GM19238 (cell line): ENCODE data around the gene IFT122.
"Not testable (repeated sequence)": the region's sequence is repeated elsewhere in the genome, so short reads cannot be mapped to it uniquely, and the experiment has no call there.

Source experiments
- DNase-seq: peaks from one replicate; pipeline ENCODE4 v3.0.0; 2011; ENCODE audit warnings: low spot score; ENCODE audit not compliant: insufficient read length

Gene IFT122, protein sequence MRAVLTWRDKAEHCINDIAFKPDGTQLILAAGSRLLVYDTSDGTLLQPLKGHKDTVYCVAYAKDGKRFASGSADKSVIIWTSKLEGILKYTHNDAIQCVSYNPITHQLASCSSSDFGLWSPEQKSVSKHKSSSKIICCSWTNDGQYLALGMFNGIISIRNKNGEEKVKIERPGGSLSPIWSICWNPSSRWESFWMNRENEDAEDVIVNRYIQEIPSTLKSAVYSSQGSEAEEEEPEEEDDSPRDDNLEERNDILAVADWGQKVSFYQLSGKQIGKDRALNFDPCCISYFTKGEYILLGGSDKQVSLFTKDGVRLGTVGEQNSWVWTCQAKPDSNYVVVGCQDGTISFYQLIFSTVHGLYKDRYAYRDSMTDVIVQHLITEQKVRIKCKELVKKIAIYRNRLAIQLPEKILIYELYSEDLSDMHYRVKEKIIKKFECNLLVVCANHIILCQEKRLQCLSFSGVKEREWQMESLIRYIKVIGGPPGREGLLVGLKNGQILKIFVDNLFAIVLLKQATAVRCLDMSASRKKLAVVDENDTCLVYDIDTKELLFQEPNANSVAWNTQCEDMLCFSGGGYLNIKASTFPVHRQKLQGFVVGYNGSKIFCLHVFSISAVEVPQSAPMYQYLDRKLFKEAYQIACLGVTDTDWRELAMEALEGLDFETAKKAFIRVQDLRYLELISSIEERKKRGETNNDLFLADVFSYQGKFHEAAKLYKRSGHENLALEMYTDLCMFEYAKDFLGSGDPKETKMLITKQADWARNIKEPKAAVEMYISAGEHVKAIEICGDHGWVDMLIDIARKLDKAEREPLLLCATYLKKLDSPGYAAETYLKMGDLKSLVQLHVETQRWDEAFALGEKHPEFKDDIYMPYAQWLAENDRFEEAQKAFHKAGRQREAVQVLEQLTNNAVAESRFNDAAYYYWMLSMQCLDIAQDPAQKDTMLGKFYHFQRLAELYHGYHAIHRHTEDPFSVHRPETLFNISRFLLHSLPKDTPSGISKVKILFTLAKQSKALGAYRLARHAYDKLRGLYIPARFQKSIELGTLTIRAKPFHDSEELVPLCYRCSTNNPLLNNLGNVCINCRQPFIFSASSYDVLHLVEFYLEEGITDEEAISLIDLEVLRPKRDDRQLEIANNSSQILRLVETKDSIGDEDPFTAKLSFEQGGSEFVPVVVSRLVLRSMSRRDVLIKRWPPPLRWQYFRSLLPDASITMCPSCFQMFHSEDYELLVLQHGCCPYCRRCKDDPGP

DNA sequence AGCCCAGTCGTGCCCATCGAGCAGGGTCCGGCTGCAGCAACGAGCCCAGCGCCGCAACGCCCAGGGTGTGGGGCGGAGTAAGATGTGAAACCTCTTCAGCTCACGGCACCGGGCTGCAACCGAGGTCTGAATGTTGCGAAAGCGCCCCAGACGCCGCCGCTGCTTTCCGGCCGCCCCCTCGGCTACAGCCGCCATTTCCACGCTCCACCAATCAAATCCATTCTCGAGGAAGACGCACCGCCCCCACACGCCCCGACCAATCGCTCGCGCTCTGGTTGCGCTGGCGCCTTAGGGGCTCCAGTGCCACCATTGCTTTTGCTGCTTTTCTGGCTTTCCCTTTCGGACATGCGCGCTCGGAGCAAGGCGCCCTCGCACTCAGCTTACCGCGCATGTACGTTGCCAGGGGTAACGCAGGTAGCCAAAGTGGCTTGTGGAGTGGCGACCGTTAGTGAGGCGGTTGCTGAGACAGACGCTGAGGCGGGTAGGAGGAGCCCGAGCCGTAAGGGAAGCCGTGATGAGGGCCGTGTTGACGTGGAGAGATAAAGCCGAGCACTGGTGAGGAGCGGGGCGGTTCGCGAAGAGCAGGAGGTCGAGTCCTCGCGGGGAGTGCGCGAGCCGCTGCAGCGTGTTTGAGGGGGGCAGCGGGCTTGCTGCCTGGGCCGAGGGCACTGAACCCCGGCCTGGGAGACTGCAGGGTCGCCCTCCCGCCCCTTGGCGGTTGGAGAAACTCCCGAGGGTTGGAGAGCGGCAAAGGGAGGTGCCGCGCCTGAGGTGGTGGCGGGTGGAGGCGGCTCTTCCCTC, at the start of gene IFT122, which contains the start of gene MBD4:
Gene IFT122, plus strand, starts transcription at position 408 of the 801 bp plus-strand sequence. Its CDS starts 107 bp downstream, at position 515.
Gene MBD4, minus strand, starts transcription at position 132 of the 801 bp plus-strand sequence. Its CDS starts 115 bp downstream, at position 17.
- peak; percentile 93 for DNase-seq

DNA sequence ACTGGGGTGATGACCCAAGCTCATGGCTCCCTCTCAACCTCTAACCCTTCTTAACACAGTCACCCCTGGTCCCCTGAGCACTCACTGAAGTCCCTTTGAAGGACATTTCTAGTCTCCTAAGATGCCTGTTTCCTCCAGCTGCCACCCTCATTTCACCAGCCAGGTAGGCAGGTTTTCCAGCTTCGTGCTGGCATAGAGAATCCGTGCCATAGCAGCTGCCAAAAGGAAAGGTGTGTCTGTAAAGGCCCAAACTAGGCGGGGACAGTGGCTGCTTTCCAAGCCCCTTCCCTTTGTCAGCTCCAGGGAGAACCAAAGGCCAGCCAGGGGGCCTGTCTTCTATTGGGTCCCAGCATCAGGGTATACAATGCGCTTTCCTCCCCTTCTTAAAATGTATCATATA, 48.4 kb upstream of the IFT122 start:
- not testable (repeated sequence) for DNase-seq

DNA sequence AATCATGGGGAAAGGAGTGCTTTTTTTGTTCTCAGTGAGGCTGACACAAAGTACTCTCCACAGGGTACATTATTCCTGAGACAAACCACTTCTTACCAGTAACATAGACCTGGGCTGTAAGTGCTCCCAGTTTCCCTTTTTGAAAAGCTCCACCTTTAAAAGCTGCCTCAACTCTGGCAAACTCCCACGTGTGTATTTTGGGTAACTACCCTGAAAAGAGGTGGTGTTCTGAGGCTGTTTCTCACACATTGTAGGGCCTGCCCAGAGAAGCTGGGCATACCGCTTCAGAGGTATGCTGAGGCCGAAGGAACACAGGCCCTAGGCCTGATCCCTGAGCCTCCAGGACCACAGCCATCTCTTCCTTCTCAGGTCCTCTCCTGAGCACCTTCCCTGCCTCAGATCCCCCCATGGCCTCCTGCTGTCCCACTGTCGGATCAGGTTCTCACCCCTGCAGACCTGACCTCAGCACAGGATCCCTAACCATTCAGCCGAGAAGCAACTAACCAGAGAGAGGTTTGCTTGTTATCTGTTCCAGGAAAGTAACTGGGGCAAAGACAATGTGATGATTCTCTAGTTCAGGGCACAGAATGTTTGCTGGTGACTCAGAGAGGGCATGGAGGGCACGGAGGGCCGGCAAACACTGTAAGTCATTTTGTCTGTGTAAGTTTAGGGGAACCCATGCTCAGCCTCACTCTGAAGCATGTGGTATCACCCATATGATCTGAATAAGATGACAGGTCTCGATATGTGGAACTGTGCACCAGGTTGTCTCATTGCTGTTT, 47.7 kb upstream of the IFT122 start:
- DNase-seq: not testable (repeated sequence)

DNA sequence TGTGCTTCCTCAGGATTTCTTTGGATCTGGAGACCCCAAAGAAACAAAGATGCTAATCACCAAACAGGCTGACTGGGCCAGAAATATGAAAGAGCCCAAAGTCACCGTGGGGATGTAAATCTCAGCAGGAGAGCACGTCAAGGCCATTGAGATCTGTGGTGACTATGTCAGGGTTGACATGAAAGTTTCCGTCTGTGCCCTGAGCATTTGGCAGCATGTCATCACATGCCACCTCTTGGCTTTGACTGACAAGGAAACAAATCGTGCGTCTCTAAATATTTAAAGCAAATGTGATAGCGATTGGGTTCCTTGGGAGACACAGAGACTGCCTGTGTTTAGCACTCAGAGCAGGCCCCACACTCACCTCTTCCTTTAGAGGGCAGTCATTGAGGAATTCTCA, 46.8 kb upstream of the IFT122 start:
- no peak for DNase-seq

DNA sequence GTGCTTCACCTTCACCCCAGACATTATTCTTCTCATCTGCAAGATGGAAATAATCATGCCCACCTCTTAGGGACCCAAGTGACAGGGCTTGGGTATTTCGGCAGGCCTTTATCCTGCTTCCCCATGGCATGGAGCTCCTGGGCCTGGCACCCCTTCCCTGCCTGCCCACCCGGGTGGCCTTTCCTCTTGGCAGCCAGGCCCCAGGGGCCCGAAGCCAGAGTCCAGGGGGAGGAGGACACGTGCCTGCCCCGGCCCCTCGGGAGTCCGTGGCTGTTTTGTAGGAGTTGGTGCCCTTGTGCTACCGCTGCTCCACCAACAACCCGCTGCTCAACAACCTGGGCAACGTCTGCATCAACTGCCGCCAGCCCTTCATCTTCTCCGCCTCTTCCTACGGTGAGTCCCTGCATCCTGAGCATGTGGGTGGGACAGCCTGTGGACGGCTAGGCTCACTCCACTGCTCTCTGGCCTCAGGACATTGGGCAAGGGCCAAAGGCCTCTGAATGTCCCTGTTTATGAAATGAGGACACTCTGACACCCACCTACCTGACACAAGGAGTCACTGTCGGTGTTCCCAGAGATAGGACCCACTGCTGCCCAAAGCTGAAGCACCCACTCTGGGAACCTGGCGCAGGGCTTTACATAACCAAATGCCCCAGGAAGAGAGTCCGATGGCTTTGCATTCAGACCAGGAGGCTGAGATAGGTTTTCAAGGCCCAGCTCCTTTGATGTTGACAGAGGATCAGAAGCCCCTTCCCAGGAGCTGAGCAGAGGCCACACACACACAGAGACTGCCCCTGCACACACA, 46.1 kb upstream of the IFT122 start:
- DNase-seq: not testable (repeated sequence)

DNA sequence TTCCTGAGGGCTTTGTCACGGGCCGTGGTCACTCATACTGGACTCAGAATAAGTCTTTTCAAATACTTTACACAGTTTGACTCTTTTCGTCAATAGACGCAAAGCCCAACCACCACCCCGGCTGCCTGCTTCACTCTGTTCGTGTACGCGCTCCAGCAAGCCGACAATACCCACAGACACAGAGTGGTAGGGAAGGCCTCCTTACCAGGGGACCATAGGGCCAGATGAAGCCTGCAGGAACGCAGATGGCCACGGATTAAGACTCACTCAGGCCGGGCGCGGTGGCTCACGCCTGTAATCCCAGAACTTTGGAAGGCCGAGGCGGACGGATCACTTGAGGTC, 41.2 kb upstream of the IFT122 start:
- DNase-seq: peak; percentile 30

DNA sequence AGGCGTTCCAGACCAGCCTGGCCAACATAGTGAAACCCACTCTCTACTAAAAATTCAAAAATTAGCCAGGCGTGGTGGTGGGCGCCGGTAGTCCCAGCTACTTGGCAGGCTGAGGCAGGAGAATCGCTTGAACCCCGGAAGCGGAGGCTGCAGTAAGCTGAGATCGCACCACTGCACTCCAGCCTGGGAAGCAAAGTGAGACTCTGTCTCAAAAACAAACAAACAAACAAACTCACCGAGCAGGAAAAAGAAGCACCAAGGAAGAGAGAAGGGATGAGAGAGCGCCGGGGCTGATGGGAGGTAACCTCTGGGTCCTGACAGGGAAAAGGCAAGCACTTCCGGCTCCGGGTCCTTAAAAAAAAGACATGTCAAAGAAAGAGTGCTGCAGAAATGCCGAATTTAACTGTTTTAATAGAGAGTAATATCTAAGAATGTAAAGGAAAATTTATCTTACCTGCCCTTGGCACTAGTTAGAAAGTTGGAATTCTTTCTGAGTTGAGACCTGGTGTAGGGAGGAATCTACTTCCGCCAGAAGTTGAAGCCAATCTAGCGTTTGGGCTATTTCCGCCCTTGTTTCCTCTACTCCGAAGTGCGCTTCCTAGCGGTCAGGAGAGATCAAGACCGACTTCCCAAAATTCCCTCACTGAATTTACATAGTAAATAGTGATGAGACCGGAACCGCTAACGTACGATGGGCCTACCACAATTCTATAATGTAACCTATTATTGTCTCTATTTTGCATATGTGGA, 40.7 kb upstream of the IFT122 start:
- DNase-seq: peak; percentile 86

DNA sequence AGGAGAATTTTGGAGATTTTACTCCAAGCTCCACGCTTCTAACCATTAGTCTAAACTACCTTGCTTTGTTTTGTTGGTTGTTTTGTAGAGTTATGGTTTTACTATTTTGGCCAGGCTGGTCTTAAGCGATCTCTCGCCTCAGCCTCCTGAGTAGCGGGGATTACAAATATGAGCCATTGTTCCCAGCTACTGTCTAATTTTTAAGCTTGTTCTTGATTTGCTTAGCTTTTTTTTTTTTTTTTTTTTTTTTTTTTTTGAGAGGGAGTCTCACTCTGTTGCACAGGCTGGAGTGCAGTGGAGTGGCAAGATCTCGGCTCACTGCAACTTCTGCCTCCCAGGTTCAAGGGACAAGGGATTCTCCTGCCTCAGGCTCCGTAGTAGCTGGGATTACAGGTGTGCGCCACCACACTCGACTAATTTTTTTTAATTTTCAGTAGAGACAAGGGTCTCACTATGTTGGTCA, 40.1 kb upstream of the IFT122 start:
- no peak for DNase-seq

DNA sequence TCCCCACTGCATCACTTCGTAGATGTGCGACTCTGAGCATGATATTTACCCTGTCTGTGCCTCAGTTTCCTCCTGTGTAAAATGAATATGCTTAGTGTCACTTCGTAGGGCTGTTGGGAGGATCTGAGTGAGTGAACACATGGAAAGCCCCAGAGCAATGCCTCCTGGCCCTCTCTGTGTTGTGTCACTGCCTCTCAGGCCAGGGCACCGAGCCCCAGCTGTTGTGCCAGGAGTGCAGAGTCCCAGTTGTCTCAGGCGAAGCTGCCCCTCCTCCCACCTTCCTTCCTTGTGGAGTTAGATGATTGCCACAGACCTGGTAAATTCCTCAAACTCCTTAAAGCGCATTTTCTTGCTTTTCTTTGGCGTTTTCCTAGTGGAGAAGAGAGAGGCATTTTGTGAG, 37.8 kb upstream of the IFT122 start:
- DNase-seq: no peak

DNA sequence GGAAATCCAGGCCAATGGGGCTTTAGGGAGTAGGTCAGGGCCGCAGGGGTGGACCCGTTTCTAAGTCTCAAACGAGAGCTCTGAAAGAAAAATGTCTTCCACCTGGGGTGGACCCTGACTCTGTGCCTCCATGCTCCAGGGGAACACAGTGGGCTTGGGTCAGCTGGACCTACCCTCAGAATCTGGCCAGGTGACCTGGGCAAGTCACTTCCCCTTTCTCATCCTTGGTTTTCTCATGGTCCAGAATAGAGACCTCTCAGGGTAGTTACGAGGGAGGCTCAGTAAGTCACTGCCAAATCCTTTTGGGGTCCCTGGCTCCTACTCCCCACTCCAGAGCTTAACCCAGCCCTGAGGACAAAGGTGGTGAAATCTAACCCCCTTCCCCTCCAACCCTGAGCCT, 37.4 kb upstream of the IFT122 start:
- DNase-seq: no peak

DNA sequence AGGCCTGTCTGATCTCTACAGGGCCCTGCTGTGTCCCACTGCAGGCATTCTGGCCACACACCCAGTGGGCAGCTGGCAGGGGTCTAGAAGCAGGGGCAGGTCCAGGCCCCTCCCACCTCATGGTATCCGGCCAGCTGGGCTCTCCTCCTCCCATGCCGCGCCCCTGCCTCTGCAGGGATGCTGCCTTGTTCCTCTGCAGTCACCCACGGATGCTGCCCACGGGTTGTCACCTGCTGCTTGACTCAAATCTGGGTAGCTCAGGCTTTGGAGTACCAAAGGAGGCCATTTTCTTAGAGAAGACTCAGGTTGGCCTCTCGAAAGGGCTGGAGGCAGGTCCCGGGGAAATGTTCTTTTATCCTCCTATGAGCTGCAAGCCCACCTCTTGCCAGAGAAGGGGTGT, 36.6 kb upstream of the IFT122 start:
- DNase-seq: no peak

DNA sequence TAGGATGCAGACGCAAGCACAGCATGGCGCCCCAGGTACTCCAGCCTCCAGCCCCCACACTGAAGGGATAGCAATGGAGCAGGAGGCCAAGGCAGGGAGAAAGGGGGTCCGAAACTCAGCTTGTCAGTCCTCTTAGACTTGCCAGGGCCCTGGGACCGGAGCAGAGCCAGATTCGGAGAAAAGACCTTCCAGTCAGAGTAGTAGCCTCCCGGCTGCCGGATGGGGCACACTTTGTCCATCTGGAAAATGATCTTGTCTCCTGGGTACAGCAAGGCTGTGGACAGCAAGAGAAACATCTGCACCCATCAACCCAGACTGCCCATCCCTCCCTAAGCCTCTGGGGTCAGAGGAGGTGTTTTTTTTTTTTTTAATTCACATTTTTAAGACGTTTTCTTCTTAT, 35.9 kb upstream of the IFT122 start:
- no peak for DNase-seq

DNA sequence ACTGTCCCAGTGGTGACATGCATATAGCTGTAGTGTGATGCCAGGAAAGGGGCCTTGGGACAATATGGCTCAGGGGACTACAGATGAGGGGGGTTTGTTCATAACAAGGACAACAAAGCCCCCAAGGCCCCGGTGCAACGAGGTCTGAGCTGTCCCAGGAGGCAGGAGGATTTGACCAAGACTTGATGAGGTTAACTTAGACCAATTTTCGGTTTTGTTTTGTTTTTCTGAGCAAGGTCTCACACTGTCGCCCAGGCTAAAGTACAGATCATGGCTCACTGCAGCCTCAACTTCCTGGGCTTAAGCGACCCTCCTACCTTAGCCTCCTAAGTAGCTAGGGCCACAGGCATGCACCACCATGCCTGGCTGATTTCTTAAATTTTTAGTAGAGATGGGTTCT, 35.4 kb upstream of the IFT122 start:
- DNase-seq: no peak

DNA sequence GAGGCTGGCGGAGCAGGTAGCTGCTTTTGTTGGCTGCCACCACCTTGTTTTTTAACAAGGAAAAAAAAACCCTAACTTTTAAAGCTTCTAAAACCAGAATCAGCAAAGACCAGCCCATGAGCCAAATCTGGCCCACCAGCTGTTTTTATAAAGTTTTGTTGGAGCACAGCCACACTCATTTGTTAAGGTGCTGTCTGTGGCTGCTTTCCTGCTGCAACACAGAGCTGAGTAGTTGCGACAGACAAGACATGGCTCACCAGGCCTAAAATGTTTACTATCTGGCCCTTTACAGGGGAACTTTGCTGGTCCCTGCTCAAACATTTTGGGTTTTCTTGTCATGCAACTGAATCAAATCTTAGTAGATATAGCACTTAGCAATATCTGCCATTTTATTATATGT, 30.5 kb upstream of the IFT122 start:
- DNase-seq: no peak

DNA sequence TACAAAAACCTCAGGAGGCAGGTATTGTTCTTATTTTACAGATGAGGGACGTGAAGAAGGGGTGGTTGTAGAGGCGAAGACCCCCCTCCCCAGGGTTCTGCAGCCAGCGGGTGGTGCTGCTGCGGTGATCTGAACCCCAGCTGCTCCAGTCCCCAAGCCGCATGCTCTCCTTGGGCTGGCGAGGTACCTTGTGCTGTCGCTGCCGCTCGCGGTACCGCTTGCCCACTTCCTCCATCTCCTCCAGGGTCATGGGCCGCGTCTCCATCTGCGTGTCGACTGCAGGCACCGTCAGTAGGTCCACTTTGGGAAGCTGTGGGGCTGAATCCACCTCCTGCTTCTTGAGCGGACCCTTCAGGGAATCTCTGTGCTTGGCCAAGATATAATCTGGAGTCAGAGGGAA, 29.1 kb upstream of the IFT122 start:
- no peak for DNase-seq

DNA sequence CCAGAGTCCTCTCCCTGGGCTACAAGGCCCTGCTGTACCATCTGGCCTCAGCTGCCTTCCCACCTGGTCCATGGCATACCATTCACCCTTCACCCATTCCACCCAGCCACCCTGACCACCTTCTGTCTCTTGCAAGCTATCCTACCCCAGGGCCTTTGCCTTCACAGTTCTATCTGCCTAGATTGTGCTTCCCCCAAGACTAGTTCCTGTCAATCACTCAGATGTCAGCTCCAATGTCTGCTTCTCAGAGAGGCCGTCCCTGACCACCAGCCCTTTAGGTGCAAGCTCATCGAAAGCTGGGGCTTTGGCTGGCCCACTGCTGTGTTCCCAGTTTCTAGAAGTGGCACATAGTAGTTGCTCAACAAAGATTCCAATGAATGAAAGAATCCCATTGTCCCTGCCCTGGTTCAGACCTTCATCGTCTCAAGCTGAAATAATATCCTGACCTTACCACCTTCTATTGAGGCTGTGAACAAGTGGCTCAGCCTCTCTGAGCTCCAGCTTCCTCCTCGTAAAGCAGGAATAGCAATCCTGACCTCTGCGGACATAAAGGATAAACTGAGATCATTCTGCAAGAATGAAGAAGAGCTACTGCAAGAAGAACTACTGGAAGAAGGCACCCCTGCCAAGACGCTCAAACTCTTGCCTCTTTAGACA, 27.4 kb upstream of the IFT122 start:
- no peak for DNase-seq

DNA sequence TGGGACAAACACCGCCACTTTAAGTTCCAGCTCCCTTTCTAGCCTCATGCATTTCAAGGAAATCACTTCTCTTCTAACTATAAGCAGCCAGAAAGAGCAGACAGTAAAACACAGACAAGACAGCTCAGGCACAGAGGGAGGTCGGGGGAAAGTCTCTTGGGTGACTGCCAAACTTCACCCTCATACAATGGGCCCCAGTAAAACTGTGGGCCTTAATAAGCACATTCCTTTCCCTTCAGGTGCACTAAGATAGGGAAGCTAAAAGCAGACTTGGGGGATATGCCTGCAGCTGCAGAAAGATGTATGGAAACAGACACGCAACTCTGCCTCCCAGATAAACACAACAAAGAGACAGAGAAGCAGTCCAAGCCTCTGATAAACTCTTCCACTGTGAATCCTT, 26.8 kb upstream of the IFT122 start:
- DNase-seq: not testable (repeated sequence)
